Tibial nerve (tissue), 4 donors: ENCODE results near the gene TOP3A. TPM values are rescaled to one million over a fixed set of nuclear protein-coding genes. Genes with fewer than 3 reads are reported as not detected.

Experiments
- DNase-seq, 2 donors: peaks; one replicate each; pipeline ENCODE4 v3.0.0-alpha.2; 2019; ENCODE audit warnings: low spot score in 2 of 2
- H3K27ac ChIP-seq, 4 donors: fragments of 200-600 bp; sonication (generic) in 3 of 4; one replicate each; pipeline ENCODE4 v1.5.1; 2017 to 2019; ENCODE audit warnings: mild to moderate bottlenecking in 1 of 4
- H3K27me3 ChIP-seq, 2 donors: fragments of 200-600 bp; sonication (generic) in 1 of 2; one replicate each; pipeline versions ENCODE4 v1.5.1 to v1.6.0; 2017 to 2019
- H3K36me3 ChIP-seq, 3 donors: fragments of 200-600 bp; sonication (generic); one replicate each; pipeline ENCODE4 v1.5.1; 2018 to 2019
- H3K4me1 ChIP-seq, 4 donors: fragments of 200-600 bp; sonication (generic) in 3 of 4; one replicate each; pipeline ENCODE4 v1.5.1; 2017 to 2019
- H3K4me3 ChIP-seq, 4 donors: fragments of 200-600 bp; sonication (generic) in 3 of 4; one replicate each; pipeline ENCODE4 v1.5.1; 2017 to 2019; ENCODE audit warnings: mild to moderate bottlenecking in 1 of 4, moderate library complexity in 1 of 4
- H3K9me3 ChIP-seq, 4 donors: fragments of 200-600 bp; sonication (generic) in 3 of 4; one replicate each; pipeline ENCODE4 v1.5.1; 2017 to 2019
- CTCF ChIP-seq, 5 experiments: fragments of 200-600 bp in 3 of 5; fragments of 450-650 bp in 2 of 5; sonication (generic) in 3 of 5; IDR thresholded peaks; one replicate each; pipeline ENCODE4 v1.5.1; 2016 to 2019; ENCODE audit warnings: antibody characterized with exemption in 5 of 5, mild to moderate bottlenecking in 3 of 5, moderate library complexity in 2 of 5
- EP300 ChIP-seq, 2 donors: sonication (generic); formaldehyde crosslinking; IDR thresholded peaks; one replicate each; pipeline ENCODE4 v1.6.1; 2017; ENCODE audit warnings: antibody characterized with exemption in 2 of 2, mild to moderate bottlenecking in 1 of 2
- POLR2A ChIP-seq, 2 donors: fragments of 450-650 bp; IDR thresholded peaks; one replicate each; pipeline ENCODE4 v1.6.1; 2017; ENCODE audit warnings: antibody characterized with exemption in 2 of 2, mild to moderate bottlenecking in 2 of 2, moderate library complexity in 2 of 2
- WGBS, 2 donors: methylation state at CpG; one replicate each; pipeline ENCODE4 v1.1.5; 2018; 5-methylcytosine and 5-hydroxymethylcytosine counted together
- total RNA-seq, 4 donors: library from RNA; depleted of rRNA; stranded (reverse); fragments of >200 nt; gene quantifications; one replicate each; pipeline ENCODE4 v1.1.0, GENCODE V29; 2016

TOP3A gene
- total RNA-seq, 4 donors from 2014 or later = 47.9 to 92.4 (median 63.5) TPM

DNA sequence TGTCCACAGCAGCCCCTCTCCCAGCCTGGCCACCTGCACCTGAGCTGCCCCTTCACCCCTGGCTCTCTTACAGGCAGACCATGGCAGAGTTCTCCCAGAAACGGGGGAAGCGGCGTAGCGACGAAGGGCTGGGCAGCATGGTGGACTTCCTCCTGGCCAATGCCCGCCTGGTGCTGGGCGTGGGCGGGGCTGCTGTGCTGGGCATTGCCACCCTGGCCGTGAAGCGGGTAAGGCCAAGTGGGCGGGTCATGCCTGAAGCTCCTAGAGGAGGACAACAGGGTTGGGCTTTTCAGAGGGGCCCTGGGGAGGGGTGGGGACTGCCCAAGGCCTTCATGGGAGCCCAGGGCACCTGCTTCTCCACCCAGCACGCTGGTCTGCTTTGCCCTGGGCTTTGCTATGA is 52.2 kb downstream of the TOP3A start:
- Histone ChIP-seq H3K27ac (peak overlapping the region in 1 of 4 donors; percentile 91), H3K36me3 (peaks cover 0 to 47% (median 10%) of the 10 kb centered on the region in 3 donors), H3K27me3 (no peaks in the 10 kb centered on the region), H3K4me3 (no peak overlapping the region), H3K4me1 (peaks cover 0 to 40% (median 24%) of the 10 kb centered on the region in 4 donors), H3K9me3 (no peaks in the 10 kb centered on the region)
- no peak for DNase-seq
- TF ChIP-seq CTCF (IDR thresholded peaks at IDR 0.05) = no peak
- no peak for TF ChIP-seq EP300 (IDR thresholded peaks at IDR 0.05)
- no peak for TF ChIP-seq POLR2A (IDR thresholded peaks at IDR 0.05)
- 73 to 91% methylated on average over 4 to 12 of the region's 12 CpGs for WGBS, 2 donors

GRCh38 chr17:18262111-18262510 is 52.7 kb downstream of the TOP3A start:
- WGBS, 2 donors = 90 to 94% methylated on average over 2 of the region's 2 CpGs
- no peaks in the 10 kb centered on the region for H3K9me3 ChIP-seq
- H3K27me3 ChIP-seq = no peaks in the 10 kb centered on the region
- peaks cover 0 to 45% (median 30%) of the 10 kb centered on the region in 4 donors for H3K4me1 ChIP-seq
- no peak overlapping the region for H3K4me3 ChIP-seq
- peaks cover 0 to 42% (median 10%) of the 10 kb centered on the region in 3 donors for H3K36me3 ChIP-seq
- TF ChIP-seq EP300 (IDR thresholded peaks at IDR 0.05) = no peak
- no peak for TF ChIP-seq POLR2A (IDR thresholded peaks at IDR 0.05)
- TF ChIP-seq CTCF (IDR thresholded peaks at IDR 0.05) = no peak
- no peak for DNase-seq
- peak overlapping the region in 2 of 4 donors; percentile 91 to 99 for H3K27ac ChIP-seq

DNA sequence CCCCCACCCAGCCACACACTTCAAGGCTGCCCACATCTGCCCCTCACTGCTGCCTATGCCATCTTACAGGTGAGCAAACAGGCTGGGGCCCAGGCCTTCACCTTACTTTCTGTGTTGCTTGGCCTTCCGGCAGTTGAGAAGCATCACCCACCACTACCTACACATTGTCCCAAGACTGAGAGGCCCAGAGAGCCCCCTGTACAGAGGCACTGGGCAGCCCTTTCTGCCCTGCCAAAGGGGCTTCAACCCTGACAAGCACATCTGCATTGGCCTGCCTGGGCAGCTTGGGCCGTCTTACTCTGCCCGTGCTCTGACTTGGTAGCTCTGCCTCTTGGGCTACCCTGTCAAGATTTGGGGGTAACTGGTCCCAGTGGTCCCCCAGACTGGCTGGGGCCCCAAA is 53.1 kb downstream of the TOP3A start:
- H3K27me3 ChIP-seq = no peaks in the 10 kb centered on the region
- TF ChIP-seq EP300 (IDR thresholded peaks at IDR 0.05) (no peak), CTCF (IDR thresholded peaks at IDR 0.05) (no peak), POLR2A (IDR thresholded peaks at IDR 0.05) (no peak)
- no peak for DNase-seq
- peaks cover 0 to 39% (median 10%) of the 10 kb centered on the region in 3 donors for H3K36me3 ChIP-seq
- peaks cover 0 to 50% (median 34%) of the 10 kb centered on the region in 4 donors for H3K4me1 ChIP-seq
- peak overlapping the region in 3 of 4 donors; percentile 74 to 87 (median 82) for H3K4me3 ChIP-seq
- no peaks in the 10 kb centered on the region for H3K9me3 ChIP-seq
- H3K27ac ChIP-seq = peak overlapping the region in 3 of 4 donors; percentile 85 to 99 (median 91)
- 73 to 83% methylated on average over 3 of the region's 3 CpGs for WGBS, 2 donors

- no peaks in the 10 kb centered on the region for H3K9me3 ChIP-seq
- H3K36me3 ChIP-seq = peaks cover 0 to 41% (median 10%) of the 10 kb centered on the region in 3 donors
- TF ChIP-seq EP300 (IDR thresholded peaks at IDR 0.05) (no peak), CTCF (IDR thresholded peaks at IDR 0.05) (no peak), POLR2A (IDR thresholded peaks at IDR 0.05) (no peak)
- no peaks in the 10 kb centered on the region for H3K27me3 ChIP-seq
- DNase-seq = no peak
- peak overlapping the region; percentile 72 to 87 (median 78) for H3K4me3 ChIP-seq
- peaks cover 0 to 55% (median 37%) of the 10 kb centered on the region in 4 donors for H3K4me1 ChIP-seq
- WGBS, 2 donors = 0 to 2% methylated on average over 7 to 16 of the region's 16 CpGs
- H3K27ac ChIP-seq = peak overlapping the region; percentile 62 to 99 (median 88)
Measured at GRCh38 chr17:18261146-18261515, 53.7 kb downstream of the TOP3A start.

DNA sequence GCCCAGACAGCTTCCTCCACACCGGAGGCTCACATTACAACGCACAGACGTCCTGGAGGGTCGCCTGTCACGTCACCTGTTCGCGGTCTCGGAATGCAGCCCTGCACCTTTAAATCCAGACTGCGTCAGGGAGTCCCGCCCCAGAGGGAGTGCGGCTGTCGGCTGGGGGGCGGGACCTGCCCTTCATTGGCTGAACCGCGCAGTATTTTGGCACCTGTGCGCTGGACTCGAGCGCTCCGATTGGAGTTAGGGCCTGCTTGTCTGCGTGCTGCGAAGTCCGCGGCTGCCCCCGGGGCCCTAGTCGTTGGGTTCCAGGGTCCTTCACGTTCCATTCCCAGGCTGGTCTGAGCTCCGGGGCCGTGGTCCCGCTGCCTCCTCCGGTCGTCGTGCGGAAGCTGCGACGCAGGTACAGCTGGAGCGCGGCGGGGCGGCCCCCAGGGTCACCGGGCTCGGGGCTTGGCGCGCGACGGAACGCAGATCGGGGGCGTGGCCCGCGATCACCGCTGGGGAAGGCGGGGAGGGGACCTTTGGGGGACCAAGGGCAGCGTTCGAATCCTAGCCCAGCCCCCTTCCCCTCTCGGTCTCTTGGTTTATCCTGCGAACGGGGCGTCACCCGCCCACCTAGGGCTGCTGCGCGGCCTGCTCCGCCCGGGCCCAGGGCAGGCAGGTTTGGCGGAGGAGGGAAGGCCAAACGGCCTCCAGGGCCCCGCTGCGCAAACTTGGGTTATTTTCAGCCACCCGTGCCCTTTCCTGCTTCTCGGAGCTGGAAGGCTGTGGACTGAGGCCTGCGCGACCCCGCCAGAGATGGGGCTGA is 54.3 kb downstream of the TOP3A start, which contains the start of gene MIEF2:
Gene MIEF2 (plus strand): TSS at position 331 of the 814 bp plus-strand sequence. CDS start 2,059 bp downstream, outside the sequence.
- Histone ChIP-seq H3K4me1 (peaks cover 0 to 60% (median 37%) of the 10 kb centered on the region in 4 donors), H3K27me3 (no peaks in the 10 kb centered on the region), H3K4me3 (peak within 1 kb of the TSS; percentile 72 to 87 (median 78)), H3K27ac (peak within 1 kb of the TSS; percentile 62 to 99 (median 88)), H3K36me3 (peaks cover 0 to 41% (median 10%) of the 10 kb centered on the region in 3 donors), H3K9me3 (no peaks in the 10 kb centered on the region)
- TF ChIP-seq EP300 (IDR thresholded peaks at IDR 0.05) = peak; percentile 80 to 81
- peak in 1 of 2 donors; percentile 62 for TF ChIP-seq POLR2A (IDR thresholded peaks at IDR 0.05)
- TF ChIP-seq CTCF (IDR thresholded peaks at IDR 0.05) = peak in 1 of 5 experiments; percentile 16
- WGBS, 2 donors = 0 to 1% methylated on average over 24 to 35 of the region's 72 CpGs
- DNase-seq = peak; percentile 89 to 92
